Tongue (tissue), 3 donors: ENCODE data around the gene COPG2. TPM values are rescaled to one million over a fixed set of nuclear protein-coding genes. Genes with fewer than 3 reads are reported as not detected.

ENCODE experiments used
- DNase-seq: peaks from one replicate; pipeline ENCODE4 v3.0.0-alpha.2; 2015
- small RNA-seq: library from RNA; depleted of rRNA; stranded (forward); fragments of <200 nt; gene quantifications from one replicate; pipeline ENCODE3, GENCODE V24; 2014; ENCODE audit warnings: low replicate concordance
- total RNA-seq: library from RNA; depleted of rRNA; stranded (reverse); fragments of >200 nt; gene quantifications from one replicate; pipeline ENCODE4 v1.2.3, GENCODE V29; 2014

COPG2 gene
- total RNA-seq, 1 donor from 2014 or later: 38.5 TPM

- no peak for DNase-seq
Observed at GRCh38 chr7:130475776-130476175, 192.8 kb downstream of the COPG2 start.

GRCh38 chr7:130473876-130474275 is 194.7 kb downstream of the COPG2 start:
- DNase-seq: peak; percentile 45

- DNase-seq: no peak
Observed at GRCh38 chr7:130473289-130473688, 195.3 kb downstream of the COPG2 start.

- no peak for DNase-seq
Observed at GRCh38 chr7:130471974-130472373, 196.6 kb downstream of the COPG2 start.

- DNase-seq: no peak
Observed at GRCh38 chr7:130468612-130469011, 199.9 kb downstream of the COPG2 start.

GRCh38 chr7:130463553-130464434 is 204.8 kb downstream of the COPG2 start:
- DNase-seq: no peak

GRCh38 chr7:130461272-130461671 is 207.3 kb downstream of the COPG2 start:
- no peak for DNase-seq

- no peak for DNase-seq
Observed at GRCh38 chr7:130458257-130458656, 210.3 kb downstream of the COPG2 start.

Small RNA genes lying within 50 kb of the gene (small RNA-seq; reads per million reads assigned to genes)
- gene MIR335: not detected
- not detected for gene RF02148
- not detected for gene RF02149
- not detected for gene RF02150
- 0.63 reads per million, percentile 79 among the genes with 10 or more reads in this experiment for gene RNA5SP246

Other genes with a start within 250 kb of the COPG2 start
- gene CEP41, start 227.7 kb downstream of the COPG2 start, total RNA-seq: 28.3 TPM
- 951 TPM for gene MEST, start 176.7 kb downstream of the COPG2 start, total RNA-seq
- gene TSGA13, start 17.8 kb upstream of the COPG2 start, total RNA-seq: not detected
- 1.1 TPM for gene KLF14, start 65.5 kb upstream of the COPG2 start, total RNA-seq